CMK (cell line): ENCODE data around the gene SLCO3A1.
"Not testable (repeated sequence)": the region's sequence is repeated elsewhere in the genome, so short reads cannot be mapped to it uniquely, and the experiment has no call there.

Experiments
- DNase-seq: peaks from one replicate; pipeline ENCODE4 v3.0.0-alpha.2; 2010; ENCODE audit warnings: low read depth

SLCO3A1 gene

DNA sequence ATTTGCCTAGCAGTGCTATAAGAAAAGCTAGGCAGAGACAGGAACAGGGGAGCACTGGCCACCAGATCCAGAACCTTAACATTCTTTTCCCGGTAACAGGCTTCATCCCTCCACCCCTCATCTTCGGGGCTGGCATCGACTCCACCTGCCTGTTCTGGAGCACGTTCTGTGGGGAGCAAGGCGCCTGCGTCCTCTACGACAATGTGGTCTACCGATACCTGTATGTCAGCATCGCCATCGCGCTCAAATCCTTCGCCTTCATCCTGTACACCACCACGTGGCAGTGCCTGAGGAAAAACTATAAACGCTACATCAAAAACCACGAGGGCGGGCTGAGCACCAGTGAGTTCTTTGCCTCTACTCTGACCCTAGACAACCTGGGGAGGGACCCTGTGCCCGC lies 309.1 kb downstream of the SLCO3A1 start:
- DNase-seq: no peak

DNA sequence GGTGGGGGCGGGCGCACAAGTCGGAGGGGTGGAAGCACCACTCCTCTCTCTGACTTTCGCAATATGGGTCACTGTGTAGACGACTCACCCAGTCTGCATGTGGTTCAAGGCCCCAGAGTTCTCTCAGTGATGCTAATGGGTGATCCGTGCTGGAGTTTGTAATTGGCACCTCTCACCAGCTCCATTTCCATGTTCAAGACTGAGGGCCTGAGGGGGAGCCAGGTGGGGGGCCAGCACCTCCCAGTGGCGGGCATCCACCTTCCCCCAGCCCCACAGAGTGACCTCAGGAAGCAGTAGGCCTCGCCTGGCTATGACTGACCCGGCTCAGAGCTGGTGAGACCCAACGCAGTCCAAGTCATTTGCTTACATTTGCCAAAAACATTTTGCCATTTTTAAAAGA lies 310.1 kb downstream of the SLCO3A1 start:
- no peak for DNase-seq

DNA sequence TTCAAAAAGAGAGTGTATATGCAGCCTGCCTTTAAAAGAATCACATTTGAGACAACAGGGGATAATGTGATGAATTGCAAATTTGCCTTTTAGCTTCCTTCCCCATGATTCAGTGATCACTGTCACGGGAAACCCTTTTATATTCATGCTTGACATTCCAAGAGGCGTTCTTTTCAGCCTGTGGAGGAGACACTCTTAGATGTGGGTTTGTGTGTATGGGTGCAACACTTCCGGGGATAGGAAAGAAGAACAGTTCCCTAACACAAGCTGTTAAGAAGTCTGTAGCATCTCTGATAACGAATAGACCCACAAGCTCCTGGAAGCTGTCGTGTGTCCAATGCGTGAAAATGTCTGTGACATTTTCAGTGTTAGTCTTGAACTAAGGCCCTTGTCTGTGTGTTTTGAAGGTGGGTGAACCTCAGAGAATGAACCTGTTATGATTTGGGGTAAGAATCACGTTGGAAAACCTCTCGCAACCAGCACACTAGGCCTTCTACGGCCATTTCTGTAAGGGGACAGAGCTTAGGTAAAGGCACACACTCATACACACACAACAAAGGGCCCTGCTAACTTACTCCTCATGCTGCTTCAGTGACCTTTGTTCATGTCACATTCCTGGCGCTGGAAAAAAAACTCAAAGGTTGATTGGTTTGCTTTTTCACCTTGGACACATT lies 311.0 kb downstream of the SLCO3A1 start:
- no peak for DNase-seq

DNA sequence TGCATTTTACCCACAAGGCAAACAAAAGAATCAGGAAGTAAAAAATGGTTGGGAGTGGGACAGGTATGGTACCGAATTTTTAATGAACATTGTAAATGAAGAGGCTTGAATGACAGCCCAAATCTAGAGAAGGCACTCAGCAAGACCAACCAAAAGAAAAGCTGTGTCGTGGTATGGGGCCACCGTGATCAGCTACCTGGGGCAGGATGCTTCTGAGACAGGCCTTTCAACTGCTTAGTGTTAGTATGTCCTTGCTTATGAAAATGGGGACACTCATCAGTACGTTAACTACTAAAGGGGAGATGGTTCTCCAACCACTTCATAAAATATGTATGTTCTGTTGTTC lies 311.5 kb downstream of the SLCO3A1 start:
- DNase-seq: no peak

DNA sequence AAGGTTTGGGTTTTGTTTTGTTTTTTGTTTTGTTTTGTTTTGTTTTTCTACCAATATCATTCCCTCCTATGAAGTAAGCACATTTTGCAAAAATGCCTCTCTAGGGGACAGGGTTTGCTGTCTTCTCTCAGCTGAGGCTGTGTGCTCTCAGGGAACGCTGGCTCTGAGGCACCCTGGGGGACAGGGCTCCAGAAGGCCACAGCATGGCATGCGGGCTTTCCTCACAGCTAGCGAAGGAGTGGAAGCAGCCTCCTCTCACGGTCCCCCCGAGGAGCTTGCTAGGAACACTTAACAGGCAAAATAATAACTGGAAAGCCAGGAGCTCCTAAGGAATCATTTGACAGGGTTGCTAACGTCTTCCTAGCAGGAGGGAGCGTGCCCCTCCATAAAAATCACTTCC lies 312.5 kb downstream of the SLCO3A1 start:
- DNase-seq: no peak

DNA sequence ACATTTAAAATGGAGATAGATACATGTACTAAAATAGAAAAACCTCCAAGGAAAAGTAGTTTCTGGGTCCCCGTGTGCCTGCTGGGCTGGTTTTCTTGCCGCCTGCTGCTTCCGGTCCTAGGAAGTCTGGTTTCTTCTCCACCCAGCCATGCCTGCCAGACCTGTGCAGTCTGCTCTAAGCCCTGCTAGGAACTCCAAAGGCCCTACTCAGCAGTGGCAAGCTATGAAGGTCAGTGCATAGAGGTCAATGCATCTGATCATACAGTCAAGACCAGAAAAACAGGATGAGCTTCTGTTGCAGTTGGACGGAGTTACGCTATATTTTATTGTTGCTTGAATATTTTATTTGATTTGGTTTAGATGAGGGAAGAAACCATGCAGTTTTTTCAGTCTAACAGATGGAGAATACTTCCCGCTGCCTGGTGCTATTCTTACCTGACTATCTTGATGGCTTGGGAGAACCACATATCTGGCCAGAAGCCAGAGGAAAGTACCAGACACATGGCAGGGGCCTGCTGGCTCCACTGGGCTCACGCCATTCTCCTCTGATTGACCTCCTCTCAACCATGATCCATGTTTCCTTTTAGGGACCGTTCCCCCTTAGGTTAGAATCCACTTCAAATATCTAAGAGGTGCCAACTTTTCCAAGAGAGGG lies 313.4 kb downstream of the SLCO3A1 start:
- DNase-seq: no peak

DNA sequence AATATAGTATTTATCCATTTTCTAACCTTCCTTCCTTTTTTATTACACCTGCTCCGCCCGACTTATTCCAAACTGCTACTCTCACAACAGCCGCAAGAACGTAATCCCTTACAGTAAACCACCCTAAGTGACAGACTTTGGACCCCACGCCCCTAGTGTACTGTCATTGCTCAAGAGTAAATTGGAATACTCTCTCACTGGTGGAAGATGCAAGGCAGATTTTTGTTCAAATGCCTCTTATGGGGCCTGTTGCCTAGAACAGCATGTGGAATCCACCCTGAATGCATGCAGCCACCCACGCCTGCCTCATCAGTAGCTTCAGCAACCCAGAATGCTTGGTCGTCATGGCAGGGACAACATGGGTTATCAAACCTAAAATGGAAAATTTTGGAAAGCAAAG lies 313.9 kb downstream of the SLCO3A1 start:
- no peak for DNase-seq

DNA sequence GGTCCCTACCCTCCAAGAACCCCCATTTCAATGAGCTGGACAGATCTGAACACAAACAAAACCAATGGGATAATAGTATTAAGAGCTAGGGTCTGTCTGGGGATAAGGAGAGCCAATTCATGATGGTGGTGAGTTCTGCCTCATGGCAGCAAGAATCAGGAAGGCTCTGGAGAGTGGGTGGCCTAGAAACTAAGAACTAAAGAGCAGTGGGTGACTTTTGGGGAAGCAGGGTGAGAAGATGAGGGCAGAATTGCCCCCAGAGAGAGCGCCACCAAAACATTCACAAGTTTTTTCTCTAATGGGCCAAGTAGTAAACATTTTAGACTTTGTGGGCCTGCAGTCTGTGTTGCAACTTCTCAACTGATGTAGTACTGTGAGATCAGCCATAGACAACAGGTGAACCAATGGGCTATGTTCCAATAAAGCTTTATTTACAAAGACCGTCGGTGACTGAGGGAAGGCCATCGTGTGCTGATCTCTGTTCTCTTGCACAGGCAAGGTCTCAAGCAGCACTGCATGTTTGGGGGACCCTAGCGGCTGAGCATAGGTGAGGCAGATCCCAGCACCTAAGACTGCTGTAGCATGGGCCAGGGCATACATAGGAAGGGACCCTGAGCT lies 314.7 kb downstream of the SLCO3A1 start:
- no peak for DNase-seq

DNA sequence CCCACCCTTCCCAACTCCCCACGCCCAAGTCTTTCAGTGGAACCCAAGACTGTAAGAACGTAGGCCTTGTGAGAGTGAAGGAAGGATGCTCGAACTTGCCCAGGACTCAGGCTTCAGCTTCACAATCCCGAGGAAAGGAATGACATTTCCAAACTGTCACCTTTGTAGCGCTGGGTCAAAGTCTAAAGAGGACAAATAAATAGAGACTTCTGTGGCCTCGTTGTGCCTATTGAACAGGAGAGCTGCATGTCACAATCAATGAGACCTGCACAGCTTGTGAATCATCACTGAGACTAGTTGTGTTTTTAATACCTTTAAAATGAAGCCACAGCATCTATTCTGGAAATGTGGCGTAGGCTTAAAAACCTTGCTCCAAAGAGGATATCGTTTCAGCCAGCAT lies 317.4 kb downstream of the SLCO3A1 start:
- no peak for DNase-seq

DNA sequence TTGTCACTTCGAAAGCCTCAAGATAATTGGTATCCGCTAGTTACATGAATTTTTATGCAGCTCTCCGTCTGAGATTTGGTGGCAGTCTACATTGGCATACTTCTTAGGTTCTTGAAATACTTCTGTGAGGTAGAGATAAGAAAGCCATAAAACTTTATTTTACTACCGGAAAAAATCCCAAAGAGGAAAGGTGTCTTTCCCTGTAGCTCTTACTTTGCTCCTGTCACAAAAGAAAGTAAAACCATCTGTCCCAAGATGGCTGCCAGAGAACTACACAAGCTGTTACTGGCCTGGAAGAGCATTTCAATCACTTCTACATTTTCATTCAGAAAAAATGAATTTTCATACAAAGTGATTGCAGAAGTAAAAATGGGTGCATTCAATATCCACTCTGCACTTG lies 325.4 kb downstream of the SLCO3A1 start:
- no peak for DNase-seq

DNA sequence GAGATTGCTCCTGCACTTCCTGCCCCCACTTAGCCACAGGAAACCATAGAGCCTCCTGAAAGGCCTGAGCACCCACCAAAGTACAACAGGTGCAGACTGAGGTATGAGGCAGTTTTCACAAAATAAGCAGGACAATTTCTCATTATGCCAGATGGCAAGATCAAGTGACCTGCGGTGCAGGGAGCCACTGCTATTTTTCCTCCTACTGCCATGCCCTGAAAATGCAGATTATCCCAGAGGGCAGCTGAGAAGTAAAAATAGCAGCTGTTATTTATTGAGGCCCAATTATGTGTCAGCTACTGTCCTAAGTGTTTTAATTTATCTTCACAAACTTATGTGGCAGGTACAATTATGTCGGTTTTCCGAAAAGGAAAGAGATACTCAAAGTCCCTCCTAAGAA lies 330.6 kb downstream of the SLCO3A1 start:
- no peak for DNase-seq

DNA sequence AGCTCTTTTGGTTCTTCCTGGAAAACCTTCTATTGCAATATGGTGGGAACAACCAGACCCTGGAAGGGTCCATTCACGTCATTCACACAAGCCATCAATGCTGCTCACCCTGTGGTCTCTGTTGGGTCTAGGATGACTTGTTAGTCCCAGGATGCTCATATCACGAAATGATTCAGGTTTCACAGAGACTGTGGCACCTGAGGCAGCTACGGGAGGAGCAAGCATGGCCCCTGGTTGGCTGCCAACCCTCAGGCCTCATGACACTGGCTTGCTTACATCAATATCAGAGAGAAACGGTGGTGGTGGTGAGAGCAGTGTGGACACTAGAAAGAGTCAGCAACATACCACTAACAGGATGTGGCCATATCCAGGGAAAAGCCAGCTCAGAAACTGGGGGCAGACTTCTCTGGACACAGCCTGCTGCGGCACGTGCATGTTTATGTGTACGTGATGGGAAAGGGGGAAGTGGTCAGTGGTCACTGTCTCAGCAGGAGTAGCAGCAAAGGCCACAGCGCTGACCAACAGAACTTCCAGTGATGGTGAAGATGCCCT lies 331.2 kb downstream of the SLCO3A1 start:
- DNase-seq: no peak

DNA sequence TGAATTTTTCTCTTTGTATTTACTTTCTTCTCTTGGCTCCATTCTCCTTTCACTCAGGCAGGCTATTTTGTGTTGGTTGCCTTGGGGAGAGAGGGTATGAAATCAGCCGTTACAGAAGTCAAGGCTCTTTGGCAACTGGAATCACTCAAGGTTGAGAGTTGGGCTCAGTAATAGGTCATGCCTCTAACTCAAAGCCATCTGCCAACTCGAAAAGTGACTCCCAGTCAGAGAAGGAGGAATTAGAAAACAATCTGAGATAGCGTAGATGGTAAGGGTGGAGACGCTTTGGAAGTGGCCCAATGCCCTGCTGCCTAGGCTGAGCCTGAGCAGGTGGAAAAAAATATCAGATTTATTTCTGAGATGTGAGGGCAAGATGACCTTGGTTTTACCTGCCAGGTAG lies 334.5 kb downstream of the SLCO3A1 start:
- no peak for DNase-seq

DNA sequence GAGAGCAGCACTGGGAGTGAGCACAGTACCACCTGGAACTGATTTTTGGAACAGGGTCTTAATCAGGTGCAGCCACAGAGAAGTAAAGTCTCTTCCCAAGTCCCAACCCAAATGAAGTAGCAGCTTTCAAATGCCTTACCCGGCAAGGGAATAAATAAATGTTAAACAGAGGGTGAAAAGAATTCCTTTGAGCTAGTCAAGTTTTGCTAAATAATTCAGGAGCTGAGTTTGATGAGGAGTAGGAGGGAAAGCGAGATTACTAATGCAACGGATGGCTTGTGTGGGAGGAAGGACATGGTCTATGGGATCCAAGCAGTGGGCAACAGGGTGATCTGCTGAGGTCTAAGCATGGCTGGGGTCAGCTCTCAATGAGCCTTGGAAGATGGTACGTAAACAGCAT lies 335.7 kb downstream of the SLCO3A1 start:
- DNase-seq: no peak

DNA sequence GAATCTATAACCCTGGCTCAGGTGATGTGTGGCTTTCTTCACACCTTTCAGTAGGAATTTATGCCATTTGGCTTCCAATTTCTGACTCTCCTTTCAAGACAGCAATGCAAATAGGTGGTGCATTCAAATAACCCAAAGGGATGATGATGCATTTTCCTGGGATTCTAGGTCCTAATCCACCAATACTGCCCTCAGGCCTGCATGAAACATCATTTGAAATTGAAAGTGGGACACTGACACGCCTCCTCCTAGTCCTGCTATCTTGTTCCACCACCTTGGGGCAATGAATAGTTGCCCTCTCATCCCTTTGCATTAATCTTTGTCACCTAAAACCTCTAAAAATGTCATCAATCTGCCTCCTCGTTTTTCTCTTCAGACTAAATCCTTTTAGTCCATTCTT lies 341.7 kb downstream of the SLCO3A1 start:
- no peak for DNase-seq

DNA sequence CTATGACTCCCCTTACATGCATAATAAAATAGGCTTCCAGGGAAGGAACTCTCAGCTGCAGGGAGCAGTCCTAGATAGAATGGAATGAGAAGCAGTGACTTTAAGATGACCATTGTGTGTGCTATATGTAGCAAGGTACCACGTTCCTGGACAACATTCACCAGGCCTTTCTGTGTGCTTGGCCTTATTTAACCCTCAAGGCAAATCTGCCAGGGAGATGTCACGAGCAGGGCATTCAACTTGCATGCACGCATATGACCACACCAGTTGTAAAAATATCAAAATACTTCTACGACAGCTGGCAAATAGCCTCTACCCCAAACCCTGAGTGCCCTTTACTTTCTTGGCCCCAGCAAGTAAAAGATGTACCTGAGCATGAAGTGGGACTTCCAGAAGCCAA lies 342.8 kb downstream of the SLCO3A1 start:
- DNase-seq: no peak

DNA sequence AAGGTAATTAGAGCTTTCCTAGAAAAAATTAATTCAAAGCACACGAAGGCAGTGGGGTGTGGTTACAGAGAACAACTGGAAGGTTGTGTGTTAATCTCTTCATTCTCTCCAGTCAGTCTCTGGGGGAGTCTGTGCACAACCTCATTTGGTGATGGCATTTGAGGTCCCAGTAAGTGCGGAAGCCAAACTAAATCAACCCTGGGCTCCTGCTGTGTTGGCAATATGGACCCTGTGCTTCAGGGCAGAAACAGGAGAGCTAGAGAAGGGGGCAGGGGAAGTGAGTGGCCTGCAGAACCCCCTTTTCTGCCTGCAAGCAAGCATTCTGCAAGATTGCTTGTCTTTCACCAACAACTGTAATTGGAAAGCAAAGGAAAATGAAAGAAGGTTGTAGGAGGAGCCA lies 344.2 kb downstream of the SLCO3A1 start:
- DNase-seq: no peak

DNA sequence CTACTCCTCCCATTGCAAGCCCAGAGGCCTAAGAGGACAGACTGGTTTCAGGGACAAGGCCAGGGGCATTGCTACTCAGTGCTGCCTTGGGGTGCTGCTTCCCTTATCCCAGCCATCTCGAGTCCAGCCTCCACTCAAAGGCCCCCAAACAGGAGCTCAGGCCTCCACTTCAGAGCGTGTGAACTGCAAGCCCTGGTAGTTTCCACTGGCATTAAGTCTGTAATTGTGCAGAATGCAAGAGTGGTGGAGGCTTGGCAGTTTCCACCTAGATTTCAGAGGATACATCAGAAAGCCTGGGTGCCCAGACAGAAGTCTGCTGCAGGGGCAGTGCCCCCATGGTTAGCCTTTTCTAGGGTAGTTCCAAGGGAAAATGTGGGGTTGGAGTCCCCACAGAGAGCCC lies 347.4 kb downstream of the SLCO3A1 start:
- no peak for DNase-seq

DNA sequence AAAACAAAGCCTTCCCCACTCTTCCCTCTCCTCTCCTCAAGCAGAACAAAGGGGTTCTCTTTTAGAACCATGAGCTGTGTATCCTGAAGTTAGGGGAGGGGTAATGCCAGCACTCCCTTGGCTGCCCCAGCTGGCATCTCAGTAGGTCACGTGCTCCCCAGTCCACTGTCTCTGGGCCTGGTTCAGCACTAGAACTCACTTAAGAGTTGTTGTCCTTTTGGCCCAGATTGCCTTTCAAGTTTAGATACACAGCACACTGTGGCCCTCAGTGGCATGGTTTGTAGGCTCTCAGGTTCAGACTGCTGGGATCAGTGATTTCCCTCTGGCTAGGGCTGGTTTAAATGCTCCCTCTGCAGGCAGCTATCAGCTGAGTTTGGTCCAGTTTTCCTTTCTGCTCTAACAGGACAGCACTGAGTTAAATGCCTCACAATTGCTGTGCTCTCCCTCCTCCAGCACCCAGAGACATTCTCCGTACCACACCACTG lies 351.8 kb downstream of the SLCO3A1 start:
- no peak for DNase-seq

DNA sequence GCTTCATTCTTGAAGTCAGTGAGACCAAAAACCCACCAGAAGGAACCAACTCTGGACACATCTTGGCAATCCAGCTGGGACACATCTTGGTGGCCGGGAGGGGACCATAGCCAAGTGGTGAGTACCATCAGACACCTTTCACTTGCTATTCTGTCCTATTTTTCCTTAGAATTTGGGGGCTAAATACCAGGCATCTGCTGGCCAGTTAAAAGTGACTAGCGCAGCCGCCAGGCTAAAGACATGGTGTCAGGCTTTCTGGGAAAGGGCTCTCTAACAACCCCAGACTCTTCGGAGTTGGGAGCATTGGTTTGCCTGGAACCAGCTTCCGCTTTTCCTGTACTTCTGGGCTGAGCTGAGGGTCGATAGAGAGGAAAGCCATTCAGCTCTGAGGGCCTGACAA lies 354.1 kb downstream of the SLCO3A1 start:
- not testable (repeated sequence) for DNase-seq
